Stimulated activated CD8-positive, alpha-beta memory T cell treated with anti-CD3 and anti-CD28 coated beads, Interleukin-12 subunit alpha, Interleukin-12 subunit beta, amount 100 ng/mL, for 24 hours (primary cell): ENCODE data around the gene CROCC2.

Experiments
- DNase-seq: peaks from one replicate; pipeline ENCODE4 v3.0.0-alpha.2; 2020; ENCODE audit errors: extremely low read depth

Gene CROCC2

DNA sequence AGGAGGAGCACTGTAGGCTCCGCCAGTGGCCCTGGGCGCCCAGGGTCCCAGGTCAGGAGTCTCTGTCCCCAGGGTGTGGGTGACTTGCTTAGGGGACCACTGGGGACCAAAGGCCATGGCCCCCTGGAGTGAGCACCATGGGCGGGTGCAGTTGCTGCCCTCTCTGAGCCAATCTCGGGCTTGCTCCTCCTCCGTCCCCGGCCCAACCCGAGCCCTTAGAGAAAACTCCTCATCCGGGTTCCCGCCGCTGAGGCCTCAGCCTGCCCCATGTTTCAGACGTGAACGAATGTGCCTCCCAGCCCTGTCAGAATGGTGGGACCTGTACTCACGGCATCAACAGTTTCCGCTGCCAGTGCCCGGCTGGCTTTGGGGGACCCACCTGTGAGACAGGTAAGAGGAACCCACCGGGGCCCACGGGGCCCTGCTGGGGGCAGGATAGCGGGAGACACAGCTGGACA, 130.9 kb downstream of the CROCC2 start:
- no peak for DNase-seq

DNA sequence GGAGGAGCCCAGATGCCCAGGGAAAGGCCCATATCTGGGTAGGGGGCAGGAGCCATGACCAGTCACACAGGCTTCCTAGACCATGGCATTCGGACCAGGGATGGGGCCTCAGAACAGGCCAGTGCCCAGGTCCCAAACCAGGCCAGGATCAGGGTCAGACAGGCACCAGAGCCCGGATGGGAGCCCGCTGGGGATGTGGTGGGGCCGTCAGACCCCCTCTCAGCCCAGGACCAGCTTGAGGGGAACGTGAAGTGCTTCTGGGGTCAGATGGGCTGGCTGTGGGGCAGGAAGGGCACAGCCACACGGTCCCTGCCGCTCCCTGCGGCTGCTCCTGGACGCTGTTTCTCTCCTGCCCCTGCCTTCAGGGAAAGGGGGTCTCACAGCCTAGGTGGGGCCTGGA, 131.4 kb downstream of the CROCC2 start:
- DNase-seq: no peak

GRCh38 chr2:241038374-241039180, 132.4 kb downstream of the CROCC2 start:
- DNase-seq: no peak

- DNase-seq: no peak
Observed at GRCh38 chr2:241039416-241039815, 133.3 kb downstream of the CROCC2 start.

GRCh38 chr2:241040081-241040803, 134.1 kb downstream of the CROCC2 start:
- DNase-seq: no peak

GRCh38 chr2:241041589-241042158, 135.5 kb downstream of the CROCC2 start:
- no peak for DNase-seq
